HepG2 (cell line): ENCODE results near the gene ATXN1L. TPM values are rescaled to one million over a fixed set of nuclear protein-coding genes. Genes with fewer than 3 reads are reported as not detected.

Experiments used
- ATAC-seq: fragments of 200-7000 bp; cut with Tn5 transposase; 3 replicates; pipeline ENCODE4 v1.9.1; 2020; ENCODE audit warnings: mild to moderate bottlenecking, moderate library complexity
- BruUV-seq: library from RNA; stranded (reverse); fragments of 400-500 nt; replicated peaks from 2 replicates; lab custom pipeline; 2021; lab: Mats Ljungman, UMichigan
- CTCF ChIA-PET: fragments of 300-600 bp; formaldehyde crosslinking; extraction: SDS; loops from one replicate; lab custom pipeline; 2021; ENCODE audit warnings: low total read pairs, inconsistent platforms, low intra/inter-chr PET ratio; lab: Yijun Ruan, JAX
- POLR2A ChIA-PET: fragments of 350-600 bp; sonication (Branson Sonifier 250); formaldehyde crosslinking; loops from one replicate; lab custom pipeline; 2020; ENCODE audit warnings: antibody characterized with exemption, inconsistent platforms; lab: Yijun Ruan, JAX
- DNase-seq: peaks from one replicate; pipeline ENCODE4 v3.0.0-alpha.2; 2015; ENCODE audit warnings: low spot score
- FAIRE-seq: peaks from 3 replicates; lab custom pipeline; 2011; peaks lifted over from hg19 to GRCh38; lab: Jason Lieb, UNC
- H2AFZ ChIP-seq: one replicate; pipeline ENCODE4 v1.6.1; 2011; ENCODE audit warnings: low read length, inconsistent platforms
- H3K27ac ChIP-seq: fragments of 300-600 bp; 3 replicates; pipeline ENCODE4 v1.8.0; 2011; ENCODE audit warnings: mixed run types, mild to moderate bottlenecking, mixed read lengths, low read length, inconsistent platforms; ENCODE audit not compliant: insufficient read depth; ENCODE audit errors: extremely low read length
- H3K27me3 ChIP-seq, 2 experiments: fragments of 200-600 bp in 1 of 2; 2 replicates in 1 of 2; 3 replicates in 1 of 2; pipeline versions ENCODE4 v1.6.0 to v1.8.0; 2011; ENCODE audit warnings: low read length in 2 of 2, mild to moderate bottlenecking in 2 of 2, moderate library complexity in 2 of 2, inconsistent platforms in 1 of 2; ENCODE audit not compliant: insufficient read depth in 2 of 2, control insufficient read depth in 1 of 2
- H3K36me3 ChIP-seq, 2 experiments: fragments of 200-600 bp in 1 of 2; replicated peaks in 1 of 2; 2 replicates in 1 of 2; 3 replicates in 1 of 2; pipeline versions ENCODE4 v1.5.1 to v1.8.0; 2011; ENCODE audit warnings: low read length in 2 of 2, inconsistent platforms in 1 of 2; ENCODE audit not compliant: insufficient read depth in 2 of 2, control insufficient read depth in 1 of 2
- H3K4me1 ChIP-seq: 2 replicates; pipeline ENCODE4 v1.5.1; 2012; ENCODE audit warnings: low read length, inconsistent platforms; ENCODE audit not compliant: insufficient read depth
- H3K4me2 ChIP-seq: 2 replicates; pipeline ENCODE4 v1.6.0; 2011; ENCODE audit warnings: low read depth, low read length, inconsistent platforms
- H3K4me3 ChIP-seq, 3 experiments: fragments of 200-600 bp in 1 of 3; sonication (generic), shearing (Covaris generic) in 1 of 3; replicated peaks in 1 of 3; 2 replicates each; pipeline ENCODE4 v1.5.1; 2011 to 2016; ENCODE audit warnings: low read length in 3 of 3, inconsistent platforms in 2 of 3, low read depth in 2 of 3, mild to moderate bottlenecking in 2 of 3, control low read depth in 1 of 3, mixed read lengths in 1 of 3; ENCODE audit not compliant: insufficient read depth in 1 of 3
- H3K79me2 ChIP-seq: one replicate; pipeline ENCODE4 v1.6.1; 2011; ENCODE audit warnings: low read length, inconsistent platforms; ENCODE audit not compliant: insufficient read depth
- H3K9ac ChIP-seq: 2 replicates; pipeline ENCODE4 v1.6.0; 2011; ENCODE audit warnings: mild to moderate bottlenecking, low read depth, low read length, inconsistent platforms; ENCODE audit not compliant: insufficient read depth
- H3K9me3 ChIP-seq: 2 replicates; pipeline ENCODE4 v1.5.1; 2012; ENCODE audit warnings: mild to moderate bottlenecking, low read length
- H4K20me1 ChIP-seq: 2 replicates; pipeline ENCODE4 v1.6.0; 2011; ENCODE audit warnings: inconsistent platforms, mild to moderate bottlenecking, low read length, moderate library complexity; ENCODE audit not compliant: insufficient read depth
- ATF7 ChIP-seq, 2 experiments: fragments of 450-650 bp in 1 of 2; sonication (generic) in 1 of 2; formaldehyde crosslinking in 1 of 2; IDR thresholded peaks; 2 replicates each; pipeline versions ENCODE4 v1.4.0 to v1.6.1; 2016 to 2020; ENCODE audit warnings: antibody characterized with exemption in 1 of 2, mild to moderate bottlenecking in 1 of 2, missing genetic modification reagents in 1 of 2
- BRD4 ChIP-seq: sonication (generic); formaldehyde crosslinking; IDR thresholded peaks from 2 replicates; pipeline ENCODE4 v1.4.0; 2020; ENCODE audit warnings: missing genetic modification reagents
- CENPBD1 ChIP-seq: sonication (generic); formaldehyde crosslinking; IDR thresholded peaks from 2 replicates; pipeline ENCODE4 v1.8.0; 2022; ENCODE audit warnings: missing genetic modification reagents, low read depth, mild to moderate bottlenecking, borderline replicate concordance
- CHCHD3 ChIP-seq: sonication (generic); formaldehyde crosslinking; IDR thresholded peaks from 2 replicates; pipeline ENCODE4 v1.8.0; 2022; ENCODE audit warnings: mild to moderate bottlenecking, missing genetic modification reagents, moderate library complexity
- HNF4A ChIP-seq: sonication (generic); formaldehyde crosslinking; IDR thresholded peaks from 2 replicates; pipeline ENCODE4 v1.4.0; 2020; ENCODE audit warnings: missing genetic modification reagents
- KLF11 ChIP-seq: IDR thresholded peaks from 2 replicates; pipeline ENCODE4 v1.6.1; 2016; ENCODE audit warnings: missing compliant biosample characterization
- LBX2 ChIP-seq: sonication (generic); formaldehyde crosslinking; IDR thresholded peaks from 2 replicates; pipeline ENCODE4 v1.5.0; 2020; ENCODE audit warnings: missing genetic modification reagents, mild to moderate bottlenecking, borderline replicate concordance
- NFYB ChIP-seq: sonication (generic); formaldehyde crosslinking; IDR thresholded peaks from 2 replicates; pipeline ENCODE4 v1.4.0; 2020; ENCODE audit warnings: missing genetic modification reagents
- NR2F1 ChIP-seq, 2 experiments: fragments of 450-650 bp in 1 of 2; formaldehyde crosslinking in 1 of 2; IDR thresholded peaks; 2 replicates each; pipeline versions ENCODE4 v1.5.0 to v1.6.1; 2016 to 2020; ENCODE audit warnings: mild to moderate bottlenecking in 1 of 2, missing compliant biosample characterization in 1 of 2, missing genetic modification reagents in 1 of 2, moderate library complexity in 1 of 2
- PRPF4 ChIP-seq: fragments of 200-400 bp; formaldehyde crosslinking; IDR thresholded peaks from 2 replicates; pipeline ENCODE4 v1.6.1; 2016; ENCODE audit warnings: low read length, low read depth; ENCODE audit not compliant: poor library complexity, severe bottlenecking
- PTBP1 ChIP-seq: fragments of 200-400 bp; formaldehyde crosslinking; IDR thresholded peaks from 2 replicates; pipeline ENCODE4 v1.6.1; 2018; ENCODE audit warnings: low read length, low read depth; ENCODE audit not compliant: poor library complexity, severe bottlenecking
- SMARCE1 ChIP-seq: fragments of 450-650 bp; IDR thresholded peaks from 2 replicates; pipeline ENCODE4 v1.6.1; 2017; ENCODE audit warnings: borderline replicate concordance
- SNRNP70 ChIP-seq: fragments of 200-400 bp; formaldehyde crosslinking; IDR thresholded peaks from 2 replicates; pipeline ENCODE4 v1.6.1; 2017; ENCODE audit warnings: mild to moderate bottlenecking, low read depth, low read length, moderate library complexity
- ZFP36L1 ChIP-seq: sonication (generic); formaldehyde crosslinking; IDR thresholded peaks from 2 replicates; pipeline ENCODE4 v1.8.0; 2022; ENCODE audit warnings: mild to moderate bottlenecking, missing genetic modification reagents, moderate library complexity
- ZFP37 ChIP-seq: sonication (generic); formaldehyde crosslinking; IDR thresholded peaks from 2 replicates; pipeline ENCODE4 v1.4.0; 2020; ENCODE audit warnings: missing genetic modification reagents, borderline replicate concordance
- ZNF143 ChIP-seq: sonication (generic); formaldehyde crosslinking; IDR thresholded peaks from 2 replicates; pipeline ENCODE4 v1.4.0; 2020; ENCODE audit warnings: missing genetic modification reagents
- ZNF383 ChIP-seq: sonication (generic); formaldehyde crosslinking; IDR thresholded peaks from 2 replicates; pipeline ENCODE4 v1.4.0; 2020; ENCODE audit warnings: missing genetic modification reagents, mild to moderate bottlenecking, borderline replicate concordance
- ZNF510 ChIP-seq: sonication (generic); formaldehyde crosslinking; IDR thresholded peaks from 2 replicates; pipeline ENCODE4 v1.4.0; 2020; ENCODE audit warnings: low read depth, mild to moderate bottlenecking, missing genetic modification reagents
- ZSCAN30 ChIP-seq: sonication (generic); formaldehyde crosslinking; IDR thresholded peaks from 2 replicates; pipeline ENCODE4 v1.5.0; 2020; ENCODE audit warnings: mild to moderate bottlenecking, missing genetic modification reagents
- ZSCAN9 ChIP-seq: IDR thresholded peaks from 2 replicates; pipeline ENCODE4 v1.6.1; 2016; ENCODE audit warnings: borderline replicate concordance
- WGBS: methylation state at CpG from one replicate; pipeline ENCODE4 v1.1.6; 2017; ENCODE audit warnings: low lambda C conversion rate; 5-methylcytosine and 5-hydroxymethylcytosine counted together
- in situ Hi-C: cut with HindIII; loops from 2 replicates; pipeline ENCODE4 v1.10.0; 2017; ENCODE audit warnings: low pct_unique_long_range_greater_than_20kb; ENCODE audit not compliant: extremely low pct_ligation_motif_present
- intact Hi-C: fragments of 100-400 bp; cut with micrococcal nuclease; formaldehyde crosslinking; loops from one replicate; pipeline ENCODE4 v1.10.0; 2022; ENCODE audit not compliant: unreplicated experiment
- polyA plus RNA-seq, 8 experiments: library from polyadenylated mRNA; depleted of rRNA in 3 of 8; stranded (reverse) in 7 of 8; unstranded in 1 of 8; fragments of >200 nt; fragmentation: Illumina TruSeq in 4 of 8; extraction: Trizol in 4 of 8; gene quantifications; 2 replicates each; pipeline versions ENCODE4 v1.2.1 to v1.2.3, GENCODE V29; 2011 to 2016; ENCODE audit warnings: low read depth in 4 of 8, missing spikeins in 1 of 8, mixed read lengths in 1 of 8; ENCODE audit not compliant: insufficient read depth in 1 of 8
- total RNA-seq, 5 experiments: library from RNA; depleted of rRNA; stranded (reverse); fragments of >200 nt; fragmentation: Illumina TruSeq; extraction: Trizol; gene quantifications; 2 replicates each; pipeline ENCODE4 v1.2.3, GENCODE V29; 2016; ENCODE audit warnings: low read depth in 1 of 5
- TF ChIP-seq, protein P1 (sequence below): fragments of 450-650 bp; IDR thresholded peaks from 2 replicates; pipeline ENCODE4 v1.6.1; 2016
- TF ChIP-seq, protein P2 (sequence below): sonication (generic); formaldehyde crosslinking; IDR thresholded peaks from 2 replicates; pipeline ENCODE4 v1.5.0; 2020; ENCODE audit warnings: missing genetic modification reagents

The ATXN1L gene
- total and polyA plus RNA-seq, 2 of the 13 experiments (the other 11 are each of a cell fraction or from before 2014, with no cell fraction given): 20.0 to 22.4 TPM

- H3K4me3 ChIP-seq: peak overlapping the region; percentile 85 to 98 (median 95)
- H3K4me2 ChIP-seq: peak overlapping the region; percentile 100
- H3K27me3 ChIP-seq: no peaks in the 10 kb centered on the region; a peak in 1 of 5 replicates
- H3K36me3 ChIP-seq: peaks cover 0 to 5% of the 10 kb centered on the region in 2 experiments; a peak in 1 of 5 replicates
- peak overlapping the region; percentile 95 for H3K27ac ChIP-seq
- in situ Hi-C loops: no loop called here
- intact Hi-C loops: loop anchor here (2.0 kb wide), 1 partner anchor 67 kb away; no protein-coding TSS in a partner anchor
- H3K79me2 ChIP-seq: peaks cover 37% of the 10 kb centered on the region
- H3K9ac ChIP-seq: peak overlapping the region; percentile 98
- no peaks in the 10 kb centered on the region for H3K9me3 ChIP-seq
- ChIA-PET POLR2A (interaction anchor here (0.7 to 4.9 kb wide), 7 partner anchors 10 to 200 kb away, joined by 3 to 59 read pairs (median 5); partner anchors contain the start of genes AP1G1, DHX38, TXNL4B and ZNF821), CTCF (no interaction called here)
- DNase-seq (no peak), FAIRE-seq (no peak), ATAC-seq (no peak)
- BruUV-seq: no TSS peak
- peaks cover 45% of the 10 kb centered on the region for H3K4me1 ChIP-seq
- no peak overlapping the region for H2AFZ ChIP-seq
- H4K20me1 ChIP-seq: peaks cover 25% of the 10 kb centered on the region
- WGBS: 25% methylated on average over 7 of the region's 7 CpGs
- TF ChIP-seq, protein P1, sequence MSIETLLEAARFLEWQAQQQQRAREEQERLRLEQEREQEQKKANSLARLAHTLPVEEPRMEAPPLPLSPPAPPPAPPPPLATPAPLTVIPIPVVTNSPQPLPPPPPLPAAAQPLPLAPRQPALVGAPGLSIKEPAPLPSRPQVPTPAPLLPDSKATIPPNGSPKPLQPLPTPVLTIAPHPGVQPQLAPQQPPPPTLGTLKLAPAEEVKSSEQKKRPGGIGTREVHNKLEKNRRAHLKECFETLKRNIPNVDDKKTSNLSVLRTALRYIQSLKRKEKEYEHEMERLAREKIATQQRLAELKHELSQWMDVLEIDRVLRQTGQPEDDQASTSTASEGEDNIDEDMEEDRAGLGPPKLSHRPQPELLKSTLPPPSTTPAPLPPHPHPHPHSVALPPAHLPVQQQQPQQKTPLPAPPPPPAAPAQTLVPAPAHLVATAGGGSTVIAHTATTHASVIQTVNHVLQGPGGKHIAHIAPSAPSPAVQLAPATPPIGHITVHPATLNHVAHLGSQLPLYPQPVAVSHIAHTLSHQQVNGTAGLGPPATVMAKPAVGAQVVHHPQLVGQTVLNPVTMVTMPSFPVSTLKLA: no peak
- 0 out of 2 replicates have a peak, but pooled peaks have one; percentile 2 for TF ChIP-seq HNF4A
- TF ChIP-seq ZFP37 (CRISPR knock-in tag): no peak
- no peak for TF ChIP-seq SMARCE1
- TF ChIP-seq ZNF383 (CRISPR knock-in tag): 0 out of 2 replicates have a peak, but pooled peaks have one; percentile 1
- no peak for TF ChIP-seq ZNF143 (CRISPR knock-in tag)
- no peak for TF ChIP-seq ZSCAN30 (CRISPR knock-in tag)
- TF ChIP-seq CENPBD1 (CRISPR knock-in tag): no peak
- 0 out of 2 replicates have a peak, but pooled peaks have one; percentile 64 for TF ChIP-seq ZNF510 (CRISPR knock-in tag)
- 0 out of 2 replicates have a peak, but pooled peaks have one; percentile 25 for TF ChIP-seq ZFP36L1 (CRISPR knock-in tag)
- no peak for TF ChIP-seq ZSCAN9 (CRISPR knock-in tag)
- no peak for TF ChIP-seq PRPF4
- TF ChIP-seq, protein P2, sequence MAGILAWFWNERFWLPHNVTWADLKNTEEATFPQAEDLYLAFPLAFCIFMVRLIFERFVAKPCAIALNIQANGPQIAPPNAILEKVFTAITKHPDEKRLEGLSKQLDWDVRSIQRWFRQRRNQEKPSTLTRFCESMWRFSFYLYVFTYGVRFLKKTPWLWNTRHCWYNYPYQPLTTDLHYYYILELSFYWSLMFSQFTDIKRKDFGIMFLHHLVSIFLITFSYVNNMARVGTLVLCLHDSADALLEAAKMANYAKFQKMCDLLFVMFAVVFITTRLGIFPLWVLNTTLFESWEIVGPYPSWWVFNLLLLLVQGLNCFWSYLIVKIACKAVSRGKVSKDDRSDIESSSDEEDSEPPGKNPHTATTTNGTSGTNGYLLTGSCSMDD (CRISPR knock-in tag): no peak
- TF ChIP-seq NR2F1 (CRISPR knock-in tag; IDR thresholded peaks at IDR 0.05): no peak
- no peak for TF ChIP-seq BRD4
- TF ChIP-seq PTBP1: no peak
- TF ChIP-seq KLF11 (CRISPR knock-in tag): no peak
- TF ChIP-seq ATF7 (IDR thresholded peaks at IDR 0.05): no peak
- TF ChIP-seq ATF7 (CRISPR knock-in tag; IDR thresholded peaks at IDR 0.05): no peak
- TF ChIP-seq NFYB: 0 out of 2 replicates have a peak, but pooled peaks have one; percentile 21
- no peak for TF ChIP-seq SNRNP70
- no peak for TF ChIP-seq LBX2 (CRISPR knock-in tag)
- no peak for TF ChIP-seq CHCHD3 (CRISPR knock-in tag)
Measured at GRCh38 chr16:71893888-71894228, 48.1 kb downstream of the ATXN1L start.
